ENCODE results near the gene COQ8A. TPM values are rescaled to one million over a fixed set of nuclear protein-coding genes. Genes with fewer than 3 reads are reported as not detected.

The COQ8A gene
- total and polyA plus RNA-seq, 2 donors from 2014 or later = 29.4 to 44.1 TPM

DNA sequence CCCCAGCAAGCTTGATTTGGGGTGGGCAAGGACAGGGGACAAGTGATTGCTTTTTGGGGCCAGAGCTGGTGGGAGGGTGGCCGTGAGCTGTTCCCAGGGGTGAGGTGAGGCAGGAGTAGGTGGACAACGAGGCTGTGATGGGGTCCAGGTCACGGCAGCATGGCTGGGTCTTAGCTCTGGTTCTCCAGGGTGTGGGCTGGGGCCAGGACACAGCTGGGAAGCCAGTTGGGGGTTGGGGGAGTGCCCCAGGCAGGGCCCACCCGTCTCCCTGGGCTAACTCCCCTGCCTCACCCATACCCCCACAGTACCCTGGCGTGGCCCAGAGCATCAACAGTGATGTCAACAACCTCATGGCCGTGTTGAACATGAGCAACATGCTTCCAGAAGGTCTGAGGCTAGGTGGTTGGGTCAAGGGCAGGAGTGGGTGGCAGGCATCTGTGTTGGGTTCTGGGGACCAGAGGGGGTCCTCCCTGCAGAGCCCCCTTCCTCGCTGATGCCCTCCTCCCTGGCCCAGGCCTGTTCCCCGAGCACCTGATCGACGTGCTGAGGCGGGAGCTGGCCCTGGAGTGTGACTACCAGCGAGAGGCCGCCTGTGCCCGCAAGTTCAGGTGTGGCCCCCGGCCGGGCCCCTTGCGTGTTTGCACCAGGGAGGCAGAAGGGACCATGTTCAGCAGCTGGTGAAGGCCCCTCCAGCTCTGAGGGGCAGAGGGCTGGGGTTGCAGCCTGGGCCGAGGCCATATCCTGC is 43.3 kb downstream of the COQ8A start:
- TF ChIP-seq, protein P1, sequence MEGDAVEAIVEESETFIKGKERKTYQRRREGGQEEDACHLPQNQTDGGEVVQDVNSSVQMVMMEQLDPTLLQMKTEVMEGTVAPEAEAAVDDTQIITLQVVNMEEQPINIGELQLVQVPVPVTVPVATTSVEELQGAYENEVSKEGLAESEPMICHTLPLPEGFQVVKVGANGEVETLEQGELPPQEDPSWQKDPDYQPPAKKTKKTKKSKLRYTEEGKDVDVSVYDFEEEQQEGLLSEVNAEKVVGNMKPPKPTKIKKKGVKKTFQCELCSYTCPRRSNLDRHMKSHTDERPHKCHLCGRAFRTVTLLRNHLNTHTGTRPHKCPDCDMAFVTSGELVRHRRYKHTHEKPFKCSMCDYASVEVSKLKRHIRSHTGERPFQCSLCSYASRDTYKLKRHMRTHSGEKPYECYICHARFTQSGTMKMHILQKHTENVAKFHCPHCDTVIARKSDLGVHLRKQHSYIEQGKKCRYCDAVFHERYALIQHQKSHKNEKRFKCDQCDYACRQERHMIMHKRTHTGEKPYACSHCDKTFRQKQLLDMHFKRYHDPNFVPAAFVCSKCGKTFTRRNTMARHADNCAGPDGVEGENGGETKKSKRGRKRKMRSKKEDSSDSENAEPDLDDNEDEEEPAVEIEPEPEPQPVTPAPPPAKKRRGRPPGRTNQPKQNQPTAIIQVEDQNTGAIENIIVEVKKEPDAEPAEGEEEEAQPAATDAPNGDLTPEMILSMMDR (IDR thresholded peaks at IDR 0.05; ENCODE audit: borderline replicate concordance, extremely low read depth, insufficient read depth) = no peak

DNA sequence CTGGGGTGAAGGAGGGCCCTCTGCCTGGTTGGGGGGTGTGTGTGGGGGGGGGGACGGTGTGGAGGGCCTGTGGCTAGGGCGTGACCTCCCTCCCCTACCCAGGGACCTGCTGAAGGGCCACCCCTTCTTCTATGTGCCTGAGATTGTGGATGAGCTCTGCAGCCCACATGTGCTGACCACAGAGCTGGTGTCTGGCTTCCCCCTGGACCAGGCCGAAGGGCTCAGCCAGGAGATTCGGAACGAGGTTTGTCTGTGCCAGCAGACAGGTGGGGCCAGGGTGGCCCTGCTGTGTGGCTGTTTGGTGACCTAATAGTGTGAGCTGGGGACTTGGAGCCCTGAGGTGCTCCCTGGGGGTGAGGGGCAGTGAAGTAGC is 43.9 kb downstream of the COQ8A start:
- DNase-seq (peak in 1 of 5 donors; percentile 29), FAIRE-seq (no peak)
- H3K9ac ChIP-seq (ENCODE audit: low read length in 3 of 3) = no peak overlapping the region
- no peaks in the 10 kb centered on the region for H3K9me3 ChIP-seq (ENCODE audit: control insufficient read depth in 2 of 3, insufficient read depth in 1 of 3, low read length in 3 of 3)
- H3K27me3 ChIP-seq (ENCODE audit: control insufficient read depth, insufficient read depth, low read length) = no peaks in the 10 kb centered on the region
- intact Hi-C loops (cut with DNase I) = no loop called here
- peaks cover 0 to 4% (median 3%) of the 10 kb centered on the region in 3 donors for H3K4me1 ChIP-seq (ENCODE audit: control insufficient read depth in 2 of 3, insufficient read depth in 2 of 3, low read depth in 1 of 3, low read length in 3 of 3)
- TF ChIP-seq, protein P1 (IDR thresholded peaks at IDR 0.05; ENCODE audit: borderline replicate concordance, extremely low read depth, insufficient read depth) = no peak
- peaks cover 0 to 19% (median 9%) of the 10 kb centered on the region in 3 donors for H3K36me3 ChIP-seq (ENCODE audit: control insufficient read depth in 2 of 3, insufficient read depth in 3 of 3, low read length in 3 of 3)
- no peak overlapping the region for H3K27ac ChIP-seq (ENCODE audit: low read depth in 2 of 2, low read length in 2 of 2)
- no peak overlapping the region for H3K4me3 ChIP-seq (ENCODE audit: low read length in 3 of 3)

More for the DNA sequence above, 43.3 kb downstream of the COQ8A start:
- H3K9me3 ChIP-seq (ENCODE audit: control insufficient read depth in 2 of 3, insufficient read depth in 1 of 3, low read length in 3 of 3) = no peaks in the 10 kb centered on the region
- peaks cover 0 to 19% (median 9%) of the 10 kb centered on the region in 3 donors for H3K36me3 ChIP-seq (ENCODE audit: control insufficient read depth in 2 of 3, insufficient read depth in 3 of 3, low read length in 3 of 3)
- intact Hi-C loops (cut with DNase I) = no loop called here
- FAIRE-seq = no peak
- H3K9ac ChIP-seq (ENCODE audit: low read length in 3 of 3) = no peak overlapping the region
- H3K27me3 ChIP-seq (ENCODE audit: control insufficient read depth, insufficient read depth, low read length) = no peaks in the 10 kb centered on the region
- H3K4me3 ChIP-seq (ENCODE audit: low read length in 3 of 3) = no peak overlapping the region
- H3K27ac ChIP-seq (ENCODE audit: low read depth in 2 of 2, low read length in 2 of 2) = no peak overlapping the region
- H3K4me1 ChIP-seq (ENCODE audit: control insufficient read depth in 2 of 3, insufficient read depth in 2 of 3, low read depth in 1 of 3, low read length in 3 of 3) = peaks cover 0 to 4% (median 3%) of the 10 kb centered on the region in 3 donors
- DNase-seq = peak in 1 of 5 donors; percentile 70

DNA sequence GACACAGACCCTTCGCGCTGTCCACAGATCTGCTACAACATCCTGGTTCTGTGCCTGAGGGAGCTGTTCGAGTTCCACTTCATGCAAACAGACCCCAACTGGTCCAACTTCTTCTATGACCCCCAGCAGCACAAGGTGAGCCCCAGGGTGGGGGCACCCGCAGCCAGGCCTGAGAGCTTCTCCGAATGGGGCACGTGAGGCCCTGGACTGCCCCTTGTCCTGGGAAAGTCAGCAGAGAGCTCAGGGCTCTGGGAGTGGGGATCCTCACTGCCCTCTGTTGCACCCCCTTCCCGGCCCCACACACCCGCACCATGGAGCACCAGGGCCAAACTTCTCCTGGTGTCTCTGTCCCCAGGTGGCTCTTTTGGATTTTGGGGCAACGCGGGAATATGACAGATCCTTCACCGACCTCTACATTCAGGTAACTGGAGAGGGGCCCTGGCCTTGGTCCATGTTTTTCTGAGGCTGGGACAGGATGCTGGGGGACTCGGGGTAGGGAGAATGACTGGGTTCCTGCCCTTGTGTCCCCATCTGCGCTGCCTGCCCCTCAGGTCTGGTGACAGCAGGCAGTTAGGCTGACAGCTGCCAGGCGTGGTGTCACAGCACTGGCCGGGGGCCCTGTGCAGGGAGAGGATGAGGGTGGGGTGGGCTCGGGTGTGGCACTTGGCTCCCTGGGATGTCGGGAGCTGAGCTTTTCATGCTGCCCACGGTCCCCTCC is 44.6 kb downstream of the COQ8A start:
- Histone ChIP-seq H3K9me3 (ENCODE audit: control insufficient read depth in 2 of 3, insufficient read depth in 1 of 3, low read length in 3 of 3) (no peaks in the 10 kb centered on the region), H3K27me3 (ENCODE audit: control insufficient read depth, insufficient read depth, low read length) (no peaks in the 10 kb centered on the region), H3K4me3 (ENCODE audit: low read length in 3 of 3) (no peak overlapping the region), H3K4me1 (ENCODE audit: control insufficient read depth in 2 of 3, insufficient read depth in 2 of 3, low read depth in 1 of 3, low read length in 3 of 3) (peaks cover 0 to 4% (median 3%) of the 10 kb centered on the region in 3 donors), H3K27ac (ENCODE audit: low read depth in 2 of 2, low read length in 2 of 2) (no peak overlapping the region), H3K9ac (ENCODE audit: low read length in 3 of 3) (no peak overlapping the region), H3K36me3 (ENCODE audit: control insufficient read depth in 2 of 3, insufficient read depth in 3 of 3, low read length in 3 of 3) (peaks cover 0 to 19% (median 9%) of the 10 kb centered on the region in 3 donors)
- no peak for FAIRE-seq
- TF ChIP-seq, protein P1 (IDR thresholded peaks at IDR 0.05; ENCODE audit: borderline replicate concordance, extremely low read depth, insufficient read depth) = no peak
- peak in 1 of 5 donors; percentile 59 for DNase-seq
- intact Hi-C loops (cut with DNase I) = no loop called here
